ENCODE measurements around the gene TPM1.

GRCh38 chr15:63088533-63089245 lies 46.1 kb downstream of the TPM1 start:
- no peak for TF ChIP-seq CTCF (IDR thresholded peaks at IDR 0.05)
- TF ChIP-seq ZFX (IDR thresholded peaks at IDR 0.05; ENCODE audit: borderline replicate concordance), result no peak
